HepG2 (cell line): Measurements from ENCODE around the gene SOWAHB.

Experiments
- ADNP ChIP-seq: sonication (generic); formaldehyde crosslinking; IDR thresholded peaks from 2 replicates; pipeline ENCODE4 v1.4.0; 2020; ENCODE audit warnings: missing genetic modification reagents
- USF2 ChIP-seq, 2 experiments: sonication (generic) in 1 of 2; formaldehyde crosslinking in 1 of 2; IDR thresholded peaks; 2 replicates each; pipeline versions ENCODE4 v1.5.1 to v1.6.1; 2011 to 2020; ENCODE audit warnings: borderline replicate concordance in 1 of 2, low read depth in 1 of 2, low read length in 1 of 2, mild to moderate bottlenecking in 1 of 2, missing genetic modification reagents in 1 of 2, moderate library complexity in 1 of 2

DNA sequence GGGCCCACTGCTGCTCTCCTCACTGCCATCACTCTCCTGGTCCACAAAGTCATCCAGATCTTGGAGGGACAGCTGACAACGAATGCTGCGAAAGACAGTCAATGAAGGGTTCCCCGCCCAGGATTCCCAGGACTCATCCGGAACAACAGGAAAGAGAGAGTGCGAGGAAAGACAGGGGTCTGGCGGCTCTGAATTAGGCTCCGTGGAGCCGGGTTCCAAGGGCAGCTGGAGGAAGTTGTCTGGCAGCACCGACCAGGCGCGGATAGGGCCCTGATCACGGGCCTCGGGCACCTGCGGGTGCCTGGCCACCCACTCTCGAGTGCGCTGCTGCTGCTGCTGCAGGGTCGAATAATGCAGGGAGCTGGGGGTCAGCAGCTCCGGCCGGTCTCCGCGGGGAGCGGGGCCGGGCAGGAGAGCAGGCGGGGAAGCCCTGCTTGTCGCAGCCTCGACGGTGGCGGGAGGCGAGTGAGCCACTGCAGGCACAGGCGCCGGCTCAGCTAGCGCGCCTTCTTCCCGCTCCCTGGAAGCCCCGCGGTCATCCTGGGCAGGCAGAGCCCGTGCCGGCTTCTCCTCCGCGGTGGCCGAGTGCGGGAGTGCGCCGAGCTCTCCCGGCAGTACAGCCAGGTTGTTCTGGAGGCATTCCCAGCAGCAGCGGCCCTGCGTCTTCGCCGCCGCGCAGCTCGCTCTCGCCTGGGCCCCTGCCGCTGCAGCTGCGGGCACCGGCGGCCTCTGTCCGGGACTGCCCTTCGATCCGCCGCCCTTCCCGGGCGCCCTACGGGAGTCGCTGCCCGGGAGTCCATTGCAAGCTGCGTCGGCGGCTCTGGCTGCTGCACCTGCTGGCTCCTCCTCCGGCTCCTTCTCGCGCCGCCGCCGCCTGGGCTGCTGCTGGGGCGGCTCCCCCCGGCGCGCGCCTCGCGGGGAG lies 1.1 kb downstream of the SOWAHB start:
- no peak for TF ChIP-seq USF2 (IDR thresholded peaks at IDR 0.05; ENCODE audit: low read depth, low read length)
- TF ChIP-seq USF2 (CRISPR knock-in tag; IDR thresholded peaks at IDR 0.05; ENCODE audit: borderline replicate concordance), result no peak
- no peak for TF ChIP-seq ADNP
